KMS-11 (cell line): Measurements from ENCODE around the gene KCNJ10.

ENCODE experiments used
- H2AFZ ChIP-seq: fragments of 200-600 bp; sonication (generic); 2 replicates; pipeline ENCODE4 v1.6.1; 2016; ENCODE audit warnings: antibody characterized with exemption, mixed run types, low read depth
- H3K27ac ChIP-seq: fragments of 200-600 bp; sonication (generic); 2 replicates; pipeline ENCODE4 v1.6.1; 2016; ENCODE audit warnings: mild to moderate bottlenecking, mixed run types
- H3K27me3 ChIP-seq: fragments of 200-600 bp; sonication (generic); 2 replicates; pipeline ENCODE4 v1.6.1; 2017; ENCODE audit warnings: mild to moderate bottlenecking, low read depth, mixed run types, moderate library complexity; ENCODE audit not compliant: insufficient read depth
- H3K36me3 ChIP-seq: fragments of 200-600 bp; sonication (generic); 2 replicates; pipeline ENCODE4 v1.6.1; 2017; ENCODE audit warnings: mild to moderate bottlenecking, mixed run types; ENCODE audit not compliant: insufficient read depth
- H3K4me1 ChIP-seq: fragments of 200-600 bp; sonication (generic); 2 replicates; pipeline ENCODE4 v1.6.1; 2016; ENCODE audit warnings: mild to moderate bottlenecking, low read depth, mixed run types; ENCODE audit not compliant: poor library complexity, severe bottlenecking
- H3K4me2 ChIP-seq: fragments of 200-600 bp; sonication (generic); 2 replicates; pipeline ENCODE4 v1.7.0; 2016; ENCODE audit warnings: mild to moderate bottlenecking, mixed run types
- H3K4me3 ChIP-seq: fragments of 200-600 bp; sonication (generic); IDR thresholded peaks from 2 replicates; pipeline ENCODE4 v1.6.1; 2017; ENCODE audit warnings: low read depth, low read length, mixed read lengths; ENCODE audit not compliant: insufficient read depth
- H3K79me2 ChIP-seq: fragments of 200-600 bp; sonication (generic); 2 replicates; pipeline ENCODE4 v1.6.1; 2016; ENCODE audit warnings: low read depth, mixed run types; ENCODE audit not compliant: insufficient read depth
- H3K9ac ChIP-seq: fragments of 200-600 bp; sonication (generic); 2 replicates; pipeline ENCODE4 v1.6.1; 2016; ENCODE audit warnings: mild to moderate bottlenecking, mixed run types
- H4K20me1 ChIP-seq: fragments of 200-600 bp; sonication (generic); 2 replicates; pipeline ENCODE4 v1.6.1; 2016; ENCODE audit warnings: mild to moderate bottlenecking, mixed run types; ENCODE audit not compliant: insufficient read depth
- TF ChIP-seq, protein P1 (sequence below): fragments of 200-600 bp; sonication (generic); conservative IDR thresholded peaks from 2 replicates; pipeline ENCODE4 v1.6.1; 2017; ENCODE audit warnings: low read depth, mild to moderate bottlenecking, antibody characterized with exemption, low read length, moderate library complexity, mixed read lengths

KCNJ10 gene

DNA sequence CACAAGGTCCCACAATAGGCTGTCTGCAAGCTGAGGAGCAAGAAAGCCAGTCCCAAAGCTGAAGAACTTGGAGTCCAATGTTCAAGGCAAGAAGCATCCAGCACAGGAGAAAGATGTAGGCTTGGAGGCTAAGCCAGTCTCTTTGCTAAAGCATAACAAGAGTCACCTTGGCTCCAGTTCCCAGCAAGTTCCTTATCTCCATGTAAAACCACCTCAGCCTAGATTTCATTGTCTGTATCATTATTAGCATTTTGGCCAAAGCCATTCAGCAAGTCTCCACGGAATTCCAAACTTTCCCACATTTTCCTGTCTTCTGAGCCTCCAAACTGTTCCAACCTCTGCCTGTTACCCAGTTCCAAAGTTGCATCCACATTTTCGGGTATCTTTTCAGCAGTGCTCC, 75.1 kb downstream of the KCNJ10 start:
- Histone ChIP-seq H3K4me1 (no peaks in the 10 kb centered on the region), H3K27me3 (no peaks in the 10 kb centered on the region), H3K9ac (no peak overlapping the region), H3K4me3 (no peak overlapping the region), H3K4me2 (no peak overlapping the region), H3K27ac (no peak overlapping the region), H2AFZ (no peak overlapping the region), H3K36me3 (no peaks in the 10 kb centered on the region), H3K79me2 (no peaks in the 10 kb centered on the region), H4K20me1 (no peaks in the 10 kb centered on the region)
- TF ChIP-seq, protein P1, sequence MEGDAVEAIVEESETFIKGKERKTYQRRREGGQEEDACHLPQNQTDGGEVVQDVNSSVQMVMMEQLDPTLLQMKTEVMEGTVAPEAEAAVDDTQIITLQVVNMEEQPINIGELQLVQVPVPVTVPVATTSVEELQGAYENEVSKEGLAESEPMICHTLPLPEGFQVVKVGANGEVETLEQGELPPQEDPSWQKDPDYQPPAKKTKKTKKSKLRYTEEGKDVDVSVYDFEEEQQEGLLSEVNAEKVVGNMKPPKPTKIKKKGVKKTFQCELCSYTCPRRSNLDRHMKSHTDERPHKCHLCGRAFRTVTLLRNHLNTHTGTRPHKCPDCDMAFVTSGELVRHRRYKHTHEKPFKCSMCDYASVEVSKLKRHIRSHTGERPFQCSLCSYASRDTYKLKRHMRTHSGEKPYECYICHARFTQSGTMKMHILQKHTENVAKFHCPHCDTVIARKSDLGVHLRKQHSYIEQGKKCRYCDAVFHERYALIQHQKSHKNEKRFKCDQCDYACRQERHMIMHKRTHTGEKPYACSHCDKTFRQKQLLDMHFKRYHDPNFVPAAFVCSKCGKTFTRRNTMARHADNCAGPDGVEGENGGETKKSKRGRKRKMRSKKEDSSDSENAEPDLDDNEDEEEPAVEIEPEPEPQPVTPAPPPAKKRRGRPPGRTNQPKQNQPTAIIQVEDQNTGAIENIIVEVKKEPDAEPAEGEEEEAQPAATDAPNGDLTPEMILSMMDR, result no peak

DNA sequence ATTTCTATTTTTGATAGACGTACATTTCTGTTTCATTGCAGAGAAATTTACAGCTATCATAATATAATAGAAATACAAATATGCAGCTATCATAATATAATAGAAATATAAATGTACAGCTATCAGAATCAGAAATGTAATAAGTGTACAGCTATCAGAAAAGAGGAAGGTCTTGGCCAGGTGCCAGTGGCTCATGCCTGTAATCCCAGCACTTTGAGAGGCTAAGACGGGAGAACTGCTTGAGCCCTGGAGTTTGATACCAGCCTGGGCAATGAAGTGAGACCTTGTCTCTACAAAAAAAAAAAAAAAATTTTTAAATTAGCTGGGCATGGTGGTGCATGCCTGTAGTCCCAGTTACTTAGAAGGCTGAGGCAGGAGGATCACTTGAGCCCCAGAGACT, 76.0 kb downstream of the KCNJ10 start:
- H4K20me1 ChIP-seq, result no peaks in the 10 kb centered on the region
- no peak overlapping the region for H3K4me2 ChIP-seq
- H3K4me3 ChIP-seq, result no peak overlapping the region
- no peak overlapping the region for H3K9ac ChIP-seq
- H3K79me2 ChIP-seq, result no peaks in the 10 kb centered on the region
- no peaks in the 10 kb centered on the region for H3K27me3 ChIP-seq
- no peak overlapping the region for H3K27ac ChIP-seq
- no peaks in the 10 kb centered on the region for H3K36me3 ChIP-seq
- no peaks in the 10 kb centered on the region for H3K4me1 ChIP-seq
- no peak overlapping the region for H2AFZ ChIP-seq
- TF ChIP-seq, protein P1, result no peak

DNA sequence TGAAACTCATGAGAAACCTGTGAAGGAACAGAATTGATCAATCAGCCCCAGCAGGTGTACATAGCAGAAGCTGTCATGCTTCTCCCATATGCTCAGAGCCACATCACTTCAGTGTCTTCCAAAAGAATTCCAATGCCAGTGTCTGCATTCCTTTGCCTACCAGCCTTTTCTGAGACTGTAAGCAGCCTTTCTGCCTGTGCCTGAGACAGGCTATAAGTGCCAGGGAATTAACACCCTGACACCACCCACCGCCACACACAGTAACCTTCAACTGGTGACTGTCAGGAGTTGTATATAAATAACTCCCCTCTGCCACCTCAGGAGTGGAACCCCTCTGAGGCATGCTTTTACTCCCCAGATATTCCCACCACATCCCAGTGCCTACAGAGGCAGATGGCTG, 77.8 kb downstream of the KCNJ10 start:
- no peaks in the 10 kb centered on the region for H3K27me3 ChIP-seq
- H3K36me3 ChIP-seq, result no peaks in the 10 kb centered on the region
- H4K20me1 ChIP-seq, result no peaks in the 10 kb centered on the region
- H3K4me3 ChIP-seq, result no peak overlapping the region
- H3K4me2 ChIP-seq, result no peak overlapping the region
- no peak overlapping the region for H3K27ac ChIP-seq
- no peak overlapping the region for H3K9ac ChIP-seq
- no peaks in the 10 kb centered on the region for H3K79me2 ChIP-seq
- TF ChIP-seq, protein P1, result no peak
- H3K4me1 ChIP-seq, result no peaks in the 10 kb centered on the region
- H2AFZ ChIP-seq, result no peak overlapping the region

DNA sequence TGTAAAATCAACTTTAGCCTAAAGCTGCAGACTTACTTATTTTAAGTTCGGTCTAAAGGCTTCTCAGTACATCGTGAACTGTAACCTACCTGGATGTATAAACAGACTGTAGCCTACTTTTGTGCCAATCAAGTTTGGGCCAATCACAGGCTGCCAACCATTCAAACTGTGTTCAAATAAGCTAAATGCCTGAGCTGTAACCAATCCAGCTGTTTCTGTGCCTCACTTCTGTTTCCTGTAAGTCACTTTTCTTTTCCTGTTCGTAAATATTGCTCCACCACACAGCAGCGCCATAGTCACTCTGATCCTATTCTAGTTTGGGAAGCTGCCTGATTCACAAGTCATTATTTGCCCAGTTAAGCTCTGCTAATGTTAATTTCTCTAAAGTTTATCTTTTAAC, 78.4 kb downstream of the KCNJ10 start:
- H2AFZ ChIP-seq, result no peak overlapping the region
- no peak overlapping the region for H3K4me3 ChIP-seq
- no peaks in the 10 kb centered on the region for H3K36me3 ChIP-seq
- H3K4me2 ChIP-seq, result no peak overlapping the region
- H3K79me2 ChIP-seq, result no peaks in the 10 kb centered on the region
- no peaks in the 10 kb centered on the region for H3K27me3 ChIP-seq
- no peaks in the 10 kb centered on the region for H3K4me1 ChIP-seq
- H3K27ac ChIP-seq, result no peak overlapping the region
- TF ChIP-seq, protein P1, result no peak
- no peak overlapping the region for H3K9ac ChIP-seq
- no peaks in the 10 kb centered on the region for H4K20me1 ChIP-seq

DNA sequence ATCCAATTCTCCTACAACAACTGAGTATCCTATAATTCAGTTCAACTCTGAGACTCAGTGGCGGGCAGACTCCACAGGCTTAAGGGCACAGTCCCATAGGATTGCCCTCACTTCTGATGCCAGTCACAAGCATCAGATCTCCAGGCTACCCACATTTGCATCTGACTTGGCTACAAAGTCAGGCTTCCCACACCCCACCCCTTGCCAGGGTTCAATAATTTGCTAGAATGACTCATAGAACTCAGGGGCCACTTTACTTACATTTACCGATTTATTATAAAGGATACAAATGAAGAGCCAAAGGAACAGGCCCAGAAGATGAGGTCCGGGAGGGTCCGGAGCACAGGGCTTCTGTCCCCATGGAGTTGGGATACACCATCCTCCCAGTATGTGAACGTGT, 80.0 kb downstream of the KCNJ10 start:
- Histone ChIP-seq H3K27me3 (no peaks in the 10 kb centered on the region), H2AFZ (no peak overlapping the region), H3K27ac (no peak overlapping the region), H3K4me1 (no peaks in the 10 kb centered on the region), H3K4me3 (no peak overlapping the region), H3K36me3 (no peaks in the 10 kb centered on the region), H3K79me2 (no peaks in the 10 kb centered on the region), H3K9ac (no peak overlapping the region), H4K20me1 (no peaks in the 10 kb centered on the region), H3K4me2 (no peak overlapping the region)
- TF ChIP-seq, protein P1, result no peak
